DND-41 (cell line): ENCODE results near the gene MECR.

Source experiments
- EZH2 ChIP-seq: IDR thresholded peaks from 3 replicates; pipeline ENCODE4 v1.6.1; 2012; ENCODE audit warnings: borderline replicate concordance, low read depth, mild to moderate bottlenecking, moderate library complexity, low read length, inconsistent platforms; ENCODE audit not compliant: severe bottlenecking
- TF ChIP-seq, protein P1 (sequence below): IDR thresholded peaks from 2 replicates; pipeline ENCODE4 v1.5.1; 2012; ENCODE audit warnings: borderline replicate concordance, low read length, moderate library complexity, mild to moderate bottlenecking; ENCODE audit not compliant: poor library complexity, severe bottlenecking; ENCODE audit errors: extremely low read depth

DNA sequence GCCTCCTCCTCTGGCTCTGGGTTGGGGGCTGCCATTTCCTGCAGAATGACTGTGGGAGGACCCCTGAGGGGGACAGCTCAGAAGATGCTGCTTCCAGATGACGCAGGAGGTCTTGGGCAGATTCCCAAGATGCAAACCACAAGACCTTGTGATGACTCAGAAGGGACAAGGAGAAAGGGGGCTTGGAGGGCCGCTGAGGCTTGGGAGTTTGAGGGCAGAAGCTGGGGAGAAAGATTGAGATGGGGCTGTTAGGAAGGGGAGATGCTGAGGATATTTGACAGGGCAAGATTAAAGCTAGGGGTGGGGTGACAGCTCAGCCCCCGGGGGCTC, 13.1 kb upstream of the MECR start:
- TF ChIP-seq, protein P1, sequence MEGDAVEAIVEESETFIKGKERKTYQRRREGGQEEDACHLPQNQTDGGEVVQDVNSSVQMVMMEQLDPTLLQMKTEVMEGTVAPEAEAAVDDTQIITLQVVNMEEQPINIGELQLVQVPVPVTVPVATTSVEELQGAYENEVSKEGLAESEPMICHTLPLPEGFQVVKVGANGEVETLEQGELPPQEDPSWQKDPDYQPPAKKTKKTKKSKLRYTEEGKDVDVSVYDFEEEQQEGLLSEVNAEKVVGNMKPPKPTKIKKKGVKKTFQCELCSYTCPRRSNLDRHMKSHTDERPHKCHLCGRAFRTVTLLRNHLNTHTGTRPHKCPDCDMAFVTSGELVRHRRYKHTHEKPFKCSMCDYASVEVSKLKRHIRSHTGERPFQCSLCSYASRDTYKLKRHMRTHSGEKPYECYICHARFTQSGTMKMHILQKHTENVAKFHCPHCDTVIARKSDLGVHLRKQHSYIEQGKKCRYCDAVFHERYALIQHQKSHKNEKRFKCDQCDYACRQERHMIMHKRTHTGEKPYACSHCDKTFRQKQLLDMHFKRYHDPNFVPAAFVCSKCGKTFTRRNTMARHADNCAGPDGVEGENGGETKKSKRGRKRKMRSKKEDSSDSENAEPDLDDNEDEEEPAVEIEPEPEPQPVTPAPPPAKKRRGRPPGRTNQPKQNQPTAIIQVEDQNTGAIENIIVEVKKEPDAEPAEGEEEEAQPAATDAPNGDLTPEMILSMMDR: no peak
- TF ChIP-seq EZH2: no peak
